Fibroblast of skin of right biceps (primary cell): Measurements from ENCODE around the gene DBF4B.

Source experiments
- DNase-seq: peaks from one replicate; pipeline ENCODE4 v3.0.0-alpha.2; 2013

DBF4B gene

GRCh38 chr17:44761932-44762810, 53.7 kb downstream of the DBF4B start:
- DNase-seq = no peak

GRCh38 chr17:44763170-44763569, 54.7 kb downstream of the DBF4B start:
- DNase-seq = no peak

- no peak for DNase-seq
Observed at GRCh38 chr17:44765965-44766364, 57.5 kb downstream of the DBF4B start.

DNA sequence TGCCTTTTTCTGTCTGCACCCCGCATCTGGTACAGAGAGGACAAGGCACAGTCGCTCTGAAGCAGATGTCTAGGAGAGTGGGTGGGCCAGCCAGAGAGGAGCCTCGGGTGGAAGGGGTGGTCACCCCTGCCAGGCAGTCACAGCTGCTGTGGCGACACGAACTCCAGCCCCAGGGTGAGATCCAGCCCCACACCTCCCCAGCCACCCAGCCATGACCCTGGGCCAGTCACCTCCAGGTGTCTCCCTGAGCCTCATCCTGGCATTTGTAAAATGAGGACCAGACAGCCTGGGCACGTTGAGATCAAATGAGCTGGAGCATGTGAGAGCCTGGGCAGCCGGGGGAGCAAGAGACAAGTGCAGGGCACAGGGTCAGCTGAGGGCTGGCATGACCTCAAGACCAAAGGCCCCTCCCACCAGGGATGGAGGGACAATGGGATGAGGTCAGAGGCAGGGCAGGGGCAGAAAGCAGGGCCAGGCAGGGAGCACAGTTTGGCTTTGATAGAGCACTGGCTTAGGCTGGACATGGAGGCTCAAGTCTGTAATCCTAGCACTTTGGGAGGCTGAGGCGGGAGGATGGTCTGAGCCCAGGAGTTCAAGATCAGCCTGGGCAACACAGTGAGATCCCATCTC, 58.1 kb downstream of the DBF4B start:
- no peak for DNase-seq

- DNase-seq = no peak
Observed at GRCh38 chr17:44767493-44767892, 59.0 kb downstream of the DBF4B start.

- DNase-seq = no peak
Observed at GRCh38 chr17:44768505-44769142, 60.2 kb downstream of the DBF4B start.

- no peak for DNase-seq
Observed at GRCh38 chr17:44769230-44769629, 60.8 kb downstream of the DBF4B start.

GRCh38 chr17:44769647-44770084, 61.2 kb downstream of the DBF4B start:
- DNase-seq = no peak

- DNase-seq = no peak
Observed at GRCh38 chr17:44770166-44770925, 61.9 kb downstream of the DBF4B start.

DNA sequence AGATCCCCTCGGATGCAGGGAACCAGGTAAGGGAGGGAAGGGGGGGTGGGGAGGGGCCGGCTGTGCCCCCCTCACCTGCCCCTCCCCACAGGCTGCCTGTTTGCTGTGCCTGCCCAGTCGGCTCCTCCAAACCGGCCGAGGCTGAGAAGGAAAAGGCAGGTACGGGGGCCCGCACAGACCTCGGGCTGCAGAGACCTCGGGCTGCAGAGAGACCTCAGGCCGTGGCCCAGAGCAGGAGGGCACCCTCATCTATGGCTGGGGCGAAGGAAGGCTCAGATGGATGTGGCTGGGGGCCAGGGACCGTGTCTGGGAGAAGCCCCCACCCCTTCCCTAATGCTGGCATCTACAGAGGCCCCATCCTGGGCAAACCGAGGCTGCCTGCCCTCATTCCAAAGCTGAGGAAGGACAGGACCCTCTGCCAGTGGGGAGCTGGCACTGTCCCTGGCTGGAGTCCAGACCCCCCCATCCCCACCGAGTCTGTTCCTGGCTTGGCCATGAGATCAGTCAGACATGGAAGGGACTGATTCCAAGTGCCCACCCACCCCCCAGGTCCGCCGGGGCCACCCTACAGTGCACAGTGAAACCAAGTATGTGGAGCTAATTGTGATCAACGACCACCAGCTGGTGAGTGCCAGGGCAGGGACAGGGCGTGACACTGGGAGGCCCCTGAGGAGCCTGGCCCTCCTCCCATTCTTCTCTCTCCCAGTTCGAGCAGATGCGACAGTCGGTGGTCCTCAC, 64.0 kb downstream of the DBF4B start:
- DNase-seq = no peak

- no peak for DNase-seq
Observed at GRCh38 chr17:44773140-44773539, 64.7 kb downstream of the DBF4B start.

DNA sequence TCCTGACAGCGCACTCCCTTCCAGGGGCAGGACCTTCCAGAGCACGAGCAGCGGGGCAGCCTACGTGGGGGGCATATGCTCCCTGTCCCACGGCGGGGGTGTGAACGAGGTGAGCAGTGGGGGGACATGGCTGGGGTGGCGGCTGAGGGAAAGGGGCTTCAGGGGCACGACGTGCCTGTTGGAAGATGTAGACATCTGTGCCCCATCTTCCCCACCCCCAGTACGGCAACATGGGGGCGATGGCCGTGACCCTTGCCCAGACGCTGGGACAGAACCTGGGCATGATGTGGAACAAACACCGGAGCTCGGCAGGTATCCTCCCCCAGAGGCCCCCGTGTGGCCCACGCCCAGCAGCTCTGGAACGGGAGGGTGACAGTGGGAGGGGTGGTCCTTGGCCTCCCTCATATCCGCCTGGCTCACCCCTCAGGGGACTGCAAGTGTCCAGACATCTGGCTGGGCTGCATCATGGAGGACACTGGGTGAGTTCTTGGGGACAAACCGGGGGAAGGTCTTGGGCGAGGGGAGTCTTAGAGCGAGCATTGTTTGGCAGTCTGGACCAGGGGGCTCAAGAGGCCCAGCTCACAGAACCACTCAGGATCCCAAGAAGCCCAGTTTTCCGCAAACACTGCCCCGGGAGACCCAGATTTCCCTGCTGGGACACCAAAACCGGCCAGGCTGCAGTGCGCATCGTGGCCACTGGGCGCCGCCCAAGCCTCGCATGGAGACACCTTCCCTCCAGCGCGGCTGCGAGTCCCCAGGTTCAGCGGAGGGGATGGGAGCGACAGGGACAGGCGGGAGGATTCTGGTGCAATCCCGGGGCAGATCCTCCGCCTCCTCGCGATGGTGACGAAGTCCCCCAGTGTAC, 66.0 kb downstream of the DBF4B start:
- peak; percentile 77 for DNase-seq

DNA sequence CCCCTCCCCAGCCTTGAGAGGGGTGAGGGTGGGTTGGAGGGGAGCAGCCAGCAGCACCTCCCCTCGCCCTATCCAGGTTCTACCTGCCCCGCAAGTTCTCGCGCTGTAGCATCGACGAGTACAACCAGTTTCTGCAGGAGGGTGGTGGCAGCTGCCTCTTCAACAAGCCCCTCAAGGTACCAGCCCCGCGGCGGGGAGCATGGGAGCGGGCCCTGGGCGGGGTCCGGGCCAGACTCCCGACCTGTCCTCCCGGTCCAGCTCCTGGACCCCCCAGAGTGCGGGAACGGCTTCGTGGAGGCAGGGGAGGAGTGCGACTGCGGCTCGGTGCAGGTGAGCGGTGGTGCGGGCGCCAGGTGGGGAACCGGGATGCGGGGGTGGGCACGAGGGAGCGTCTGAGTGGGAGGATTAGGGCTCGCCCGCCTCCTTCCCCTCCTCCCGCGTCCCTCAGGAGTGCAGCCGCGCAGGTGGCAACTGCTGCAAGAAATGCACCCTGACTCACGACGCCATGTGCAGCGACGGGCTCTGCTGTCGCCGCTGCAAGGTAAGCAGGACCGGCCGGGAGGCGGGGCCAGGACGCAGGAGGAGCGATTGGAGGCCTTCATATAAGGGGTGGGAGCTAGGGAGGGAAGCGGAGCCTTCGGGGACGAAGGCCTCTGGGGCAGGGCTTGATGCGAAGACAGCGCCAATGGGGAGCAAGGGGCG, 66.8 kb downstream of the DBF4B start:
- DNase-seq = peak; percentile 98

DNA sequence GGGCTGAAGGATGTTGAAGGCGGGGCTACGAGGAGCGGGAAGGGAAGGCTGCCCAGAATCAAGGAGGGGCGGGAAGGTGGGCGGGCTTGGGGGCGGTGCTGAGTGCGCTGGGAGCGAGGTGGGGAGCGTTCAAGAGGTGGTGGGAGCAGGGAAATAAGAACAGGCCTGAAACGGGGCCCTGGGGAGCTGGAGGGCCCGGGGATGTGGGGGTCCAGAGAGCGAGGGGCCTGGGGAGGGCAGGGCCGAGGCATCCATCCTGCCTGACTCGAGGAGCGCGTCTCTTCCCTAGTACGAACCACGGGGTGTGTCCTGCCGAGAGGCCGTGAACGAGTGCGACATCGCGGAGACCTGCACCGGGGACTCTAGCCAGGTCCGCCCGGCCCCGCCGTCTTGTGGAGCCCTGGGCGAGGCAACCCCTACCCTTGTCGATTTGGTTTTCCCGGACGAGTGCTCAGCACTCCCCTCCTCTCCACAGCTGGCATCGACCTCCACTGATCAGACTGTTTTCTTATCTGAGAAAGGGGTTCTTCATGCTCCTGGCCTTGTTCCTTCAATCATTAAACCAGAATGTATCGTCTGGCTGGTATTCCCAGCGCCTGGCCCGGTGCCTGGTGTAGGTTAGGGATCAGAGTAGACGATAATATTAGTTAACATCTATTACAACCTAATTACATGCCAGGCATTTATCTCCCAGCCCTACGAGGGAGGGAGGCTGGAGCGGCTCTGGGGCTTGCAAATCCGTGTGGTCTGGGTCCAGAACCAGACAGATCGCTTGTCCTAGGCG, 67.6 kb downstream of the DBF4B start:
- no peak for DNase-seq

DNA sequence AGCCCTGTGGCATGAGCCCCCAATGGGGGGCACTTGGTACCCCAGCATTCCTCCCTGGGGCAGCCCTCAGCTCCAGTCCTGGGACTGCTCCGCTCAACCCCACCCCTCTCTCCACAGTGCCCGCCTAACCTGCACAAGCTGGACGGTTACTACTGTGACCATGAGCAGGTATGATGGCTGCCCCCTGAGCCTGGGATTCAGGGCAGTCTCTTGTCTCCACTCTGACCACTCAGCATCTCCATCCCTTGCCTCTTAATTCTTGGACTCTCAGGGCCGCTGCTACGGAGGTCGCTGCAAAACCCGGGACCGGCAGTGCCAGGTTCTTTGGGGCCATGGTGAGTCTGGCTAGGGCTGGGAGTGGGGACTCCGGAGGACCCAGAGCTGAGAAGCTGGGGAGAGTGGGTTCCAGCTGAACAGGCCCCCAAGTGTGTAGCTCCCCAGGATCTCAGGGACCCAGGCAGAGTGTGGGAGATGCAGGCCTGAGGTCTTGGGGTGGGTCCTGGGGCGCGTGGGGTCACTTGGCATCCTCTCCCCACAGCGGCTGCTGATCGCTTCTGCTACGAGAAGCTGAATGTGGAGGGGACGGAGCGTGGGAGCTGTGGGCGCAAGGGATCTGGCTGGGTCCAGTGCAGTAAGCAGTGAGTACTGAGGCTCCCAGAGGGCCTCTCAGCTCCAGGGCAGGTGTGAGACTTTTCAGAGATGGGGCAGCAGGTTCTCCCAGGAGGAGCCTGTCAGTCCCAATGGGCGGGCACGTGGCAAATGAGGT, 68.3 kb downstream of the DBF4B start:
- DNase-seq = no peak

- no peak for DNase-seq
Observed at GRCh38 chr17:44777394-44778348, 69.2 kb downstream of the DBF4B start.

- no peak for DNase-seq
Observed at GRCh38 chr17:44778656-44779210, 70.3 kb downstream of the DBF4B start.
